ENCODE data around the gene NUP153.
"Not testable (repeated sequence)": the region's sequence is repeated elsewhere in the genome, so short reads cannot be mapped to it uniquely, and the experiment has no call there.

NUP153 gene

GRCh38 chr6:17712576-17712975, 5.9 kb upstream of the NUP153 start:
- no peak for DNase-seq

- DNase-seq = no peak
Observed at GRCh38 chr6:17710331-17710730, 3.6 kb upstream of the NUP153 start.

DNA sequence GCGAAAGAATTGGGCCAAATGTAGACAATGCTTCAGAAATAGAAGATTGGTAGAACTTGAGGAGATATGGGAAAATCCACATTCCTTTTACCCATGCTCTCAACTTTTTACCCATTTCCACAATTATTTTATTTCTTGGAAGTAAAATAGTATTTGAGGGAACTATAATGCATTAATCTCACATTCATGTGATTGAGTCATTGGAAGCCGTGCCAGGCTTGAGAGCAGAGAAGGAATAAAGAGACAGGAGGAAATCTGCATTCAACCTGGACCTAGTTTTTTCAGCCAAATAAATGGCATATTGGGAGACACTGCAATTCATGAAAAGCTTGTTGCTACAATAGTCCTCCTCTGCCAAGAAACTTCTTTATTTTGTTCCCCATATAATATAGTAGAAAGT, 2.8 kb upstream of the NUP153 start:
- no peak for DNase-seq

DNA sequence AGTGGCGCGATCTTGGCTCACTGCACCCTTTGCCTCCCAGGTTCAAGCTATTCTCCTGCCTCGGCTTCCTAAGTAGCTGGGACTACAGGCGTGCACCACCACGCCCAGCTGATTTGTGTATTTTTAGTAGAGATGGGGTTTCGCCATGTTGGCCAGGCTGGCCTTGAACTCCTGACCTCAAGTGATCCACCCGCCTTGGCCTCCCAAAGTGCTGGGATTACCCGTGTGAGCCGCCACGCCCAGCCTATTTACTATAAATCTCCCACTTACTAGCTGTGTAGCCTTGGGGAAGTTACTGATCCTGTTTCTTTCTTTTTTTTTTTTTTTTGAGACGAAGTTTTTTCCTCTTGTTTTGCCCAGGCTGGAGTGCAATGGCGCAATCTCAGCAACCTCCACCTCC, 1.3 kb upstream of the NUP153 start:
- DNase-seq = not testable (repeated sequence)

GRCh38 chr6:17707371-17707651, 586 bp upstream of the NUP153 start:
- no peak for DNase-seq

- DNase-seq = peak; percentile 48 to 65 (median 58)
Observed at GRCh38 chr6:17705778-17706579, 746 bp downstream of the NUP153 start.

GRCh38 chr6:17705428-17705777, 1.3 kb downstream of the NUP153 start:
- peak in 1 of 4 experiments; percentile 38 for DNase-seq

DNA sequence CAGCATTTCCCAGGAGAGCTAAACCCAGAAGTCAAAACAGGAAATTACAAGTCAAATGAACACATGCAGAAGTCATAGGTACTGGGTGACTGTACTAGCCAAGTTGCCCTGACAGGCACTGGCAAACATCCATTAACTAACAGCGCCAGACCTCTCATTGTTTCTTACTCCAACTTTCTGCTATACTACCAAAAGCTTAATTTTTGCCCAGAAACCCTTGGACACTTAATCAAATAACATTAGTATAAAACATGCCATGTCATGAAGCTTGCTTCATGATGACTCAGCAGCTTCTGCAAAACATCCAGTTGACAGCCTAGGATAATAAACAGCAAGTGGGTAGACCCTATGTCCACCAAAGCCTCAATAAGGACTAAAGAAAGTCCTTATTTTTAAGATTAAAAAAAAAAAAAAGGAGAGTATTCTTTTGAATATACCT, 3.5 kb downstream of the NUP153 start:
- no peak for DNase-seq

GRCh38 chr6:17700421-17701416, 6.0 kb downstream of the NUP153 start:
- no peak for DNase-seq

DNA sequence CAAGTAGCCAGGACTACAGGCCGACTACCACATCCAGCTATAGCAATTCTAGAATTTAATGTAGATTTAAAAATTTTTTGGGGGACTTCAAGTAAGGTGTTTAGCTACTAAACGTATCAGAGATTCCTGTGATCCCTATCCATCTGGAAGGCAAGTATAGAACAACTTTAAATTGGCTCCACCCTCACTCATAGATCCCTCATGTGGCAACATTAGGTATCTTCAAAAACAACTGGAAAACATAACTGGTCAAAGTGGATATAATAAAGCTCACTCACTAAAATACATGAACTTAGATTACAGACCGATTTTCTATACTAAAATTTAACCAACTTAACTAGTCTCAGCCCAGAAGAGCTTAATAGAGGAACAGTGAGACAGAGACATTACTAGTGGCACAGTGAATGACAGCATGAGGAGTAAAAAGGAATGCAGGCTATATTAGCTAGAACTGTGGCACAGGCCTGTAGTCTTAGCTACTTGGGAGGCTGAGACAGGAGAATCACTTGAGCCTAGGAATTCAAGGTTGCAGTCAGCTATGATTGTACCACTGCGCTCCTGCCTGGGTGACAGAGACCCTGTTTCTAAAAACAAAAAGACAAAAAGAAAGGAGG, 14.7 kb downstream of the NUP153 start:
- DNase-seq = no peak

DNA sequence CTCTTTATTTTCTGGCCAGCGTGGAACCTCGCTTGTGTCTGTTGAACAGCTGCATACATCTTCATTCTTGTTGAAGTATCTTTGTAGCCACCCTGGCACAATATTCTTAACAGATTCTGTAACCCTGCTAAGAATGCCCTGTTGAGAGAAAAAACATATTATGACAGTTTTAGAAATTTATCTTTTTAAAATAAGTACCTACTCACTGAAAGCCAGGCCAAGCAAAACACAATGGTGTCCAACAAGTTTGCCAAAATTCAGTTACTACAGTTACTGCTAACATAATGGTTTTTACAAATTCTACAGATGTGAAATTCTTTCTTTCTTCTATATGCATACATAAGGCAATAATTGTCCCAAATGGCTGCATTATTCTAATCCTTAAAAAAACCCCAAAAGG, 18.2 kb downstream of the NUP153 start:
- no peak for DNase-seq

DNA sequence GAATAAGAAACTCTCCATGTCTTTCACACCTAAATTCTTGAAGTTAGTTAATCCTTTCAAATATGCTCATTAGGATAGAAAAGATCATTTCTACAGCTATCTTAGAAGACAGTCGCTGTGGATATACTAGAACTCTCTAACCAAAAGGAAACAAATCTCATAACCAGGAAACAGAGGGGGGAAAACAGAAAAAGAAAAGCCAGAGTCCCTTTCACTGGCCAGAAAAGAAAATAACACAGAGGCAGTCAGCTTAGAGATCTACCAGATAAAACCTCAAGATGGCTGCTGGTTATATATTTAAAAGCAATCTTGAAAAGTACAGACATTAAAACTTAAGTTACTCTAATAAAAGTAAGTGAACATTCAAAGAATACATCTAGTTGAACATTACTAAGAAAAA, 19.6 kb downstream of the NUP153 start:
- no peak for DNase-seq

DNA sequence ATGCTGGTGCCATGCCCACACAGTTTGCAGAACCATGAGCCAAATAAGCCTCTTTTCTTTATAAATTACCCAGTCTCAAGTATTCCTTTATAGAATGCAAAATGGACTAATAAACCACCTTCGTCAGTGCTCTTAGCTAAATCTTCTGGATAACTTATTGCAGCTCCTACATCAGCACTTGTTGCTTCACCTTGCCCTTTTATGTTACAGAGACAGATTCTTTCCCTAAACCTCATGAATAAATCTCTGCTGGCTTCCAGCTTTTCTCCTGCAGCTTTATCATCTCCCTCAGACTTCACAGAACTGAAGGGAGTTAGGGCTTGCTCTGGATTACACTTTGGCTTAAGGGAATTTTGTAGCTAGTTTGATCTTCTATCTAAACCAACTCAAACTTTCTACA, 22.6 kb downstream of the NUP153 start:
- no peak for DNase-seq

DNA sequence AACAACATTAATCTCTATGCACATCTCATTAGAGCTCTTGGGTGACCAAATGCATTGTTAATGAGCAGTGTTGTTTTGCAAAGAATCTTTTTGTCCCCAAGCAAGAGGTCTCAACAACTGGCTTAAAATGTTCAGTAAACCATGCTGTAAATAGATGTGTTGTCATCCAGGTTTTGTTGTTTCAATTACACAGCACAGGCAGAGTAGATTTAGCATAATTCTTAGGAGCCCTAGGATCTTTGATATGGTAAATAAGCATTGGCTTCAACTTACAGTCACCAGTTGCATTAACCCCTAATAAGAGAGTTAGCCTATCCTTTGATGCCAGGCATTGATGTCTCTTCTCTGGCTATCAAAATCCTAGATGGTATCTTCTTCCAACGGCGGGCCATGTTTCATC, 23.3 kb downstream of the NUP153 start:
- DNase-seq = no peak

- DNase-seq = no peak
Observed at GRCh38 chr6:17679726-17680125, 27.0 kb downstream of the NUP153 start.

- DNase-seq = no peak
Observed at GRCh38 chr6:17677602-17678001, 29.1 kb downstream of the NUP153 start.

DNA sequence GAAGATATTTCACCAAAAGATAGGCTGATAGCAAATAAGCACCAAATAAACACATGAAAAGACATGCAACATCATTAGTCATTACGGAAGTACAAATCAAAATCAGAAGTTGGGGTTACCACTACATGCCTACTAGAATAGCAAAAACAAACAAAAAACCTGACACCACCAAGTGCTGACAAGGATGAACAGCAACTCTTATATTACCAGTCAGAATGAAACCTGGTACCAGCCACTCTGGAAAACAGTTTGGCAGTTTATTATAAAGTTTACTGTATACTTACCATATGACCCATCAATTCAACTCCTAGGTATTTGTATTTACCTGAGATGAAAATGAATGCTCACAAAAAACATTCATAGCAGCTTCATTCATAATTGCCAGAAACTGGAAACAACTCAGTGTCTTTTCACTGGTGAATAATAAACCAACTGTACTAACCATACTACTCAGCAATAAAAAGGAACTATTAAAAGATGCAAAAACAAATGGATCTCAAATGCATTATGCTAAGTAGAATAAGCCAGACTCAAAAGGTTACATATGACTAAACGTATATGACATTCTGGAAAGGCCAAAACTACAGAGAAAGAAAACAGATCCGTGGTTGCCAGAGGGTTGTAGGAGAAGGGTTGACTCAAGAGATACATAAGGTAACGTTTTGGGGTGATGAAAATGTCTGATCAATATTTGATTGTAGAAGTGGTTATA, 33.0 kb downstream of the NUP153 start:
- no peak for DNase-seq

DNA sequence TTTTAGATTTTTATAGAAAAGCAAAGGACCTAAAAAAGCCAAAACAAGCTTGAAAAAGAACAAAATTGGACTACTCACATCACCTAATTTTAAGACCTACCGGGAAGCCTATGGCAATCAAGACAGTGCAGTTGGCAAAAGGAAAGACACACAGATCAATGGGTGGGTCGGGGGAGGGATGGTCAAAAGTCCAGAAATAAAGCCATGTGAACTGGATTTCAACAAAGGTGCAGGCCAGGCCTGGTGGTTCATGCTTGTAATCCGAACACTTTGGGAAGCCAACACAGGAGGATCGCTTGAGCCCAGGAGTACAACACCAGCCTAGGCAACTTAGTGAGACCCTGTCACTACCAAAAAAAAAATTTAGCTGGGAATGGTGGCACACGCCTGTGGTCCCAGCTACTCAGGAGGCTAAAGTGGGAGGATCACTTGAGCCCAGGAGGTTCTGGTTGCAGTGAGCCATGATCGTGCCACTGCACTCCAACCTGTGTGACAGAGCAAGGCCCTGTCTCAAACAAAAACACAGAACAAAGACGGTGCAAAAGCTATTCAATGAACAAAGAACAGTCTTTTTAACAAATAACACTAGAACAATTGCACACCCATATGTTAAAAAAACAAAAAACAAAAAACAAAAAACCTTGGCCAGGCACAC, 34.5 kb downstream of the NUP153 start:
- DNase-seq = no peak

DNA sequence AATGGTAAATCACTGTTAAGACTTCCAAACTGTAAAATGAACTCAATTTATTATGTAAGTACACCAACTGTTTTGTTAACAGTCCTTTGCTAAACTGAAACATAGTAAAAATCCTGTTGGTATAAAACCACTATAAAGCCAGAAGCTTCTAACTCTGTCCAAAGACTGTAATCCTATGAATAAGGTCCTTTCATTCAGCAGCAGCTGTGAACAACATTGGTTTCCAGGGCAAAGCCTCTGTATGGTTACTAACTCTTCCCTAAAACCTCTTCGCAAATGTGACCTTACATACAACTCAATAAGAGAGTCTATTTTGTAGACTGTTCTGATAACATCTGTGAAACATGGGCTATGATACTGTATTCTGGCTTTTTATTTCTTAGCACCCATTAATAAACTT, 40.1 kb downstream of the NUP153 start:
- DNase-seq = no peak

DNA sequence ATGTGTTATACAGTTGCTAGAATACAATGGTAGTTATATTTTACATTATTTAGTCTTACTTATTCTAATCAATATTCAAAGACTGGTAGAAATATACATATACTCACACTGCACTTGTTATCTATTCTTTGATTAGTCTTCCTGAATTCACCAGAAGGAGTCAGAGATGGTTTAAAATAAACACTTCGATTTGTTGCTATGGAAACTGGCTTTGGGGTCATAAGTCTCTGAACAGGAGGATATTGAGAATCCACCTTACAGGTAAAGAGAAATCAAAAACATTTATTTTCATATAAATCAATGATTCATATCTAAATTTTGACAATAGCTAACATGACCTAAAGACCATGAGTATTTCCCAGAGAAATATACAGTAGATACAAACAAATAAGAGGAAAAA, 41.6 kb downstream of the NUP153 start:
- DNase-seq = no peak

DNA sequence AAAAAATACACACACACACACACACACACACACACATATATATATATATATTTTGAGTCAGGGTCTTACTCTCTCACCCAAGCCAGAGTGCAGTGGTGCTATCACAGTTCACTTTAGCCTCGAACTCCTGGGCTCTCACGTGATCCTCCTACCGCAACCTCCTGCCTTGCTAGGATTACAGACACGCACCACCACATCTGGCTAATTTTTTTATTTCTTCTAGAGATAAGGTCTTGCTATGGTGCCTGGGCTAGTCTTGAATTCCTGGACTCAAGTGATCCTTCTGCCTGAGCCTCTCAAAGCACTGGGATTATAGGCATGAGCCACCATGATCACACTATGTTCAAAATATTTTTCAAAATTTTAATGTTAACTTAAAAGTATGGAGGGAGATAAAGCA, 43.5 kb downstream of the NUP153 start:
- DNase-seq = no peak

DNA sequence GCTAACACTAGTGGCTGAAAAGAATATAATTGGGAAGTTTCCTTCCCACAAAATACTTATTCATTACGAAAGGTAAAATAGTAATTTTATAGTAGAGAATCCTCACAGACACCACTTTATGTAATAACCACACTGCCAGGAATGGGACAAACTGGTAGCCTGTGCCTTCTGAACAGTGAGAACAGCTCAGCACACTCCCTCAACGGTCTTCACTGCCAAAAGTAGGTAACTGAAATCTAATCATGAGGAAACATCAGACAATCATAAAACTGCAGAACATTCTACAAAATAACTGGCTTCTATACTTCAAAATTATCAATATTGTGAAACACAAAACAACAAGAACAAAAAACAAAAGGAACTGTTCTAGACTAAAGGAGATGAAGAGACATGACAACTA, 44.1 kb downstream of the NUP153 start:
- DNase-seq = no peak

DNA sequence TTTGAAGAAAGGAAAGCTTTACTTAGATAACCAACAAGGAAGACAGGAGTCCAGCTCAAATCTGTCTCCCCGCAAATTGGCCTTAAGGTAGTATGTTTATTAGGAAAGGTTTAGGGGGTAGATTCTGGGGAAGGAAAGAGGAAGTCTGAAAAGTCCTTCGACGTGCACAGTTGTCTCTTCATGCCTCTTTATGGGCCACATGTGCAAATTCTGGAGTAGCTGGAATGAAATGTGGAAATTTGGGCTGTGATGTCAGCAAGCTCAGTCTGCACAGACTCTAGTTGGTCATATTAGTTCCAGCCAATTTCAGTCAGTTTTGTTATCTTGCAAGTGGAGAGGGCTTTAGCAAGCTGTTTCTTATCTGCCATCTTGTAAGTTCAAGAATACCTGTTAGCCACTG, 50.1 kb downstream of the NUP153 start:
- DNase-seq = no peak
